Endothelial cell of umbilical vein (primary cell): ENCODE measurements around the gene SSUH2. TPM values are rescaled to one million over a fixed set of nuclear protein-coding genes. Genes with fewer than 3 reads are reported as not detected.

Experiments
- BruUV-seq: library from RNA; stranded (reverse); fragments of 400-500 nt; replicated peaks from 2 replicates; lab custom pipeline; 2021; lab: Mats Ljungman, UMichigan
- CTCF ChIA-PET: fragments of 300-600, 350-600 bp; sonication (Branson Sonifier 250); formaldehyde crosslinking; loops from one replicate; lab custom pipeline; 2021; ENCODE audit warnings: antibody characterized with exemption, inconsistent platforms; lab: Charles Lee
- POLR2A ChIA-PET: fragments of 300-600, 350-600 bp; sonication (Branson Sonifier 250); formaldehyde crosslinking; loops from one replicate; lab custom pipeline; 2021; ENCODE audit warnings: antibody characterized with exemption, inconsistent platforms; lab: Charles Lee
- DNase-seq: peaks from one replicate; pipeline ENCODE4 v3.0.0-alpha.2; 2011; ENCODE audit warnings: low read depth, low spot score
- FAIRE-seq: peaks from 2 replicates; lab custom pipeline; 2011; peaks lifted over from hg19 to GRCh38; lab: Jason Lieb, UNC
- H2AFZ ChIP-seq: 2 replicates; pipeline ENCODE4 v1.6.0; 2012; ENCODE audit warnings: low read depth, low read length, control low read depth, inconsistent platforms
- H3K27ac ChIP-seq: 2 replicates; pipeline ENCODE4 v1.5.1; 2011; ENCODE audit warnings: low read depth, mild to moderate bottlenecking, control low read depth, low read length, moderate library complexity; ENCODE audit not compliant: insufficient read depth
- H3K27me3 ChIP-seq, 2 experiments: 2 replicates each; pipeline versions ENCODE4 v1.6.0 to v1.6.1; 2011; ENCODE audit warnings: low read length in 2 of 2, mixed read lengths in 1 of 2; ENCODE audit not compliant: control insufficient read depth in 2 of 2, insufficient read depth in 2 of 2
- H3K36me3 ChIP-seq, 2 experiments: 2 replicates in 1 of 2; 3 replicates in 1 of 2; pipeline ENCODE4 v1.5.1; 2011; ENCODE audit warnings: low read length in 2 of 2, mild to moderate bottlenecking in 1 of 2, moderate library complexity in 1 of 2; ENCODE audit not compliant: control insufficient read depth in 2 of 2, insufficient read depth in 2 of 2; ENCODE audit errors: extremely low read depth in 1 of 2
- H3K4me1 ChIP-seq: 3 replicates; pipeline ENCODE4 v1.5.1; 2011; ENCODE audit warnings: mild to moderate bottlenecking, low read length; ENCODE audit not compliant: control insufficient read depth, insufficient read depth; ENCODE audit errors: extremely low read depth
- H3K4me2 ChIP-seq: 2 replicates; pipeline ENCODE4 v1.6.1; 2011; ENCODE audit warnings: low read length, control low read depth, mixed read lengths; ENCODE audit not compliant: insufficient read depth
- H3K4me3 ChIP-seq, 3 experiments: fragments of 200-600 bp in 1 of 3; sonication (generic), shearing (Covaris generic) in 1 of 3; replicated peaks in 1 of 3; 2 replicates each; pipeline ENCODE4 v1.5.1; 2011 to 2016; ENCODE audit warnings: control low read depth in 3 of 3, low read length in 3 of 3, mild to moderate bottlenecking in 2 of 3, inconsistent platforms in 1 of 3, low read depth in 1 of 3, moderate library complexity in 1 of 3; ENCODE audit not compliant: insufficient read depth in 1 of 3
- H3K79me2 ChIP-seq: 2 replicates; pipeline ENCODE4 v1.6.0; 2012; ENCODE audit warnings: low read length, inconsistent platforms; ENCODE audit not compliant: control insufficient read depth, insufficient read depth
- H3K9ac ChIP-seq: replicated peaks from 2 replicates; pipeline ENCODE3; 2011; ENCODE audit warnings: low read length, control low read depth; ENCODE audit not compliant: insufficient read depth; ENCODE audit errors: extremely low read depth
- H3K9me1 ChIP-seq: replicated peaks from 3 replicates; pipeline ENCODE4 v1.6.0; 2011; ENCODE audit warnings: mild to moderate bottlenecking, low read length; ENCODE audit not compliant: control insufficient read depth, insufficient read depth; ENCODE audit errors: extremely low read depth
- H3K9me3 ChIP-seq: replicated peaks from 2 replicates; pipeline ENCODE4 v1.5.1; 2012; ENCODE audit warnings: low read length, inconsistent platforms; ENCODE audit not compliant: control insufficient read depth, insufficient read depth
- H4K20me1 ChIP-seq: replicated peaks from 2 replicates; pipeline ENCODE3; 2011; ENCODE audit warnings: mild to moderate bottlenecking, low read length; ENCODE audit not compliant: control insufficient read depth, insufficient read depth; ENCODE audit errors: extremely low read depth
- EZH2 ChIP-seq: IDR thresholded peaks from 2 replicates; pipeline ENCODE4 v1.6.1; 2012; ENCODE audit warnings: borderline replicate concordance, low read depth, mild to moderate bottlenecking, moderate library complexity, low read length, inconsistent platforms; ENCODE audit not compliant: severe bottlenecking
- GATA2 ChIP-seq: IDR thresholded peaks from 2 replicates; pipeline ENCODE4 v1.7.0; 2011; ENCODE audit warnings: low read depth, mild to moderate bottlenecking, moderate library complexity, mixed read lengths, low read length; ENCODE audit not compliant: insufficient read length, insufficient read depth
- JUN ChIP-seq: IDR thresholded peaks from 2 replicates; pipeline ENCODE4 v1.6.1; 2011; ENCODE audit warnings: borderline replicate concordance, low read depth; ENCODE audit not compliant: insufficient read length, insufficient read depth
- MYC ChIP-seq: IDR thresholded peaks from one replicate; pipeline ENCODE4 v1.6.1; 2011; ENCODE audit warnings: mild to moderate bottlenecking, low read depth, low read length
- POLR2A ChIP-seq: IDR thresholded peaks from 2 replicates; pipeline ENCODE4 v1.6.1; 2012; ENCODE audit warnings: low read depth, mild to moderate bottlenecking, control low read depth, low read length
- dilution Hi-C: fragments of 300-500 bp; cut with MboI; formaldehyde crosslinking; loops from one replicate; pipeline ENCODE4 v1.15.0; 2019; ENCODE audit warnings: low sequenced_read_pairs; ENCODE audit not compliant: extremely low pct_ligation_motif_present
- intact Hi-C: fragments of 100-400 bp; cut with micrococcal nuclease; formaldehyde crosslinking; loops from one replicate; pipeline ENCODE4 v1.10.0; 2022
- polyA plus RNA-seq, 4 experiments: library from polyadenylated mRNA; depleted of rRNA in 3 of 4; stranded (reverse) in 3 of 4; unstranded in 1 of 4; fragments of >200 nt; gene quantifications; 2 replicates each; pipeline versions ENCODE4 v1.2.1 to v1.2.3, GENCODE V29; 2011 to 2012; ENCODE audit warnings: missing spikeins in 1 of 4
- total RNA-seq: library from RNA; stranded (reverse); gene quantifications from 2 replicates; pipeline ENCODE4 v1.2.3, GENCODE V29; 2021
- TF ChIP-seq, protein P1 (sequence below), 2 donors: IDR thresholded peaks; 1 replicate in 1 of 2; 2 replicates in 1 of 2; pipeline ENCODE4 v1.5.1; 2011; ENCODE audit warnings: low read length in 2 of 2, mild to moderate bottlenecking in 2 of 2, moderate library complexity in 2 of 2, control low read depth in 1 of 2, inconsistent platforms in 1 of 2, low read depth in 1 of 2; ENCODE audit not compliant: insufficient read depth in 1 of 2; ENCODE audit errors: extremely low read depth in 1 of 2
- TF ChIP-seq, protein P2 (sequence below): IDR thresholded peaks from 2 replicates; pipeline ENCODE4 v1.6.1; 2011; ENCODE audit not compliant: insufficient read depth, insufficient read length

SSUH2 gene
- total and polyA plus RNA-seq, 2 donors (not counting 3 experiments of a cell fraction or from before 2014, with no cell fraction given): 0.44 TPM; not detected in 1

DNA sequence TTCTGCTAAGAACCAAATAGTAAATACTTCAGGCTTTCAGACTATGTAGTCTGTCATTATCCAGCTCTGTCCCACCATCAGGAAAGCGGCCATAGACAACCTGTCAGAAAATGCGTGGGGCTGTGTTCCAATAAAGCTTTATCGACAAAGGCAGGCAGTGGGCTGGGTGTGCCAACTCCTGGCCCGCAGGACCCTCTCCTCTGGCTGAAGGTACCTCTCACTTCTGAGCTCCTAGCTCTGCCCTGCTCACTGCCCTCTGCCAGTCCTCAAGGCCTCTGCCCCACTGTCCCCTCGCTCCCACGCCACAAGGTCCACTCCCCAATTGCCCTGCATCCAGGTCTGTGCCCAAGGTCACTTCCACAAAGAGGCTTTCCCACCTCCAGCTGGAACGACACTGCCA, 20.0 kb downstream of the SSUH2 start:
- Histone ChIP-seq H4K20me1 (no peaks in the 10 kb centered on the region), H3K9me3 (no peaks in the 10 kb centered on the region), H3K27ac (no peak overlapping the region), H3K4me2 (no peak overlapping the region), H3K9me1 (no peaks in the 10 kb centered on the region), H2AFZ (no peak overlapping the region), H3K36me3 (no peaks in the 10 kb centered on the region), H3K4me1 (peaks cover 4% of the 10 kb centered on the region), H3K79me2 (no peaks in the 10 kb centered on the region), H3K4me3 (no peak overlapping the region), H3K27me3 (no peaks in the 10 kb centered on the region), H3K9ac (no peak overlapping the region)
- ChIA-PET POLR2A (no interaction called here), CTCF (interaction anchor here (0.9 to 4.5 kb wide), 7 partner anchors 8 to 300 kb away, joined by 3 to 52 read pairs (median 3); no protein-coding TSS in a partner anchor)
- intact Hi-C loops (loop anchor here (5.0 kb wide), 2 partner anchors 122 to 387 kb away; partner anchors contain the start of gene LMCD1), dilution Hi-C loops (no loop called here)
- FAIRE-seq (no peak), DNase-seq (no peak)
- BruUV-seq: no TSS peak
- TF ChIP-seq GATA2 (no peak), MYC (no peak), JUN (no peak), POLR2A (no peak), EZH2 (no peak)
- TF ChIP-seq, protein P1, sequence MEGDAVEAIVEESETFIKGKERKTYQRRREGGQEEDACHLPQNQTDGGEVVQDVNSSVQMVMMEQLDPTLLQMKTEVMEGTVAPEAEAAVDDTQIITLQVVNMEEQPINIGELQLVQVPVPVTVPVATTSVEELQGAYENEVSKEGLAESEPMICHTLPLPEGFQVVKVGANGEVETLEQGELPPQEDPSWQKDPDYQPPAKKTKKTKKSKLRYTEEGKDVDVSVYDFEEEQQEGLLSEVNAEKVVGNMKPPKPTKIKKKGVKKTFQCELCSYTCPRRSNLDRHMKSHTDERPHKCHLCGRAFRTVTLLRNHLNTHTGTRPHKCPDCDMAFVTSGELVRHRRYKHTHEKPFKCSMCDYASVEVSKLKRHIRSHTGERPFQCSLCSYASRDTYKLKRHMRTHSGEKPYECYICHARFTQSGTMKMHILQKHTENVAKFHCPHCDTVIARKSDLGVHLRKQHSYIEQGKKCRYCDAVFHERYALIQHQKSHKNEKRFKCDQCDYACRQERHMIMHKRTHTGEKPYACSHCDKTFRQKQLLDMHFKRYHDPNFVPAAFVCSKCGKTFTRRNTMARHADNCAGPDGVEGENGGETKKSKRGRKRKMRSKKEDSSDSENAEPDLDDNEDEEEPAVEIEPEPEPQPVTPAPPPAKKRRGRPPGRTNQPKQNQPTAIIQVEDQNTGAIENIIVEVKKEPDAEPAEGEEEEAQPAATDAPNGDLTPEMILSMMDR (IDR thresholded peaks at IDR 0.05; ENCODE audit: extremely low read depth in 1 of 2, insufficient read depth in 1 of 2, low read depth in 1 of 2, low read length in 2 of 2): no peak
- TF ChIP-seq, protein P2, sequence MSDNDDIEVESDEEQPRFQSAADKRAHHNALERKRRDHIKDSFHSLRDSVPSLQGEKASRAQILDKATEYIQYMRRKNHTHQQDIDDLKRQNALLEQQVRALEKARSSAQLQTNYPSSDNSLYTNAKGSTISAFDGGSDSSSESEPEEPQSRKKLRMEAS: no peak
